Activated T-cell treated with anti-CD3 and anti-CD28 coated beads, Interleukin-2, amount 50 U/mL, for 72 hours (primary cell): ENCODE measurements around the gene WNT16. TPM values are rescaled to one million over a fixed set of nuclear protein-coding genes. Genes with fewer than 3 reads are reported as not detected.
"Not testable (repeated sequence)": the region's sequence is repeated elsewhere in the genome, so short reads cannot be mapped to it uniquely, and the experiment has no call there.

Experiments
- ATAC-seq, 2 donors: fragments of 150-1000 bp; cut with Tn5 transposase; replicated peaks in 1 of 2; 2 replicates each; pipeline ENCODE4 v1.10.0; 2021; ENCODE audit warnings: moderate library complexity in 2 of 2, mild to moderate bottlenecking in 1 of 2
- DNase-seq, 2 donors: peaks; one replicate each; pipeline ENCODE4 v3.0.0; 2021 to 2022; ENCODE audit warnings: mixed read lengths in 1 of 2
- H3K27ac Mint-ChIP-seq: one replicate; pipeline ENCODE4 v1.8.0; 2022; ENCODE audit warnings: mild to moderate bottlenecking, moderate library complexity, mixed read lengths
- H3K27me3 Mint-ChIP-seq: one replicate; pipeline ENCODE4 v1.8.0; 2022; ENCODE audit warnings: low read depth, mixed read lengths
- H3K36me3 Mint-ChIP-seq, 2 donors: one replicate each; pipeline ENCODE4 v1.8.0; 2022; ENCODE audit warnings: mixed read lengths in 2 of 2, mild to moderate bottlenecking in 1 of 2; ENCODE audit not compliant: insufficient read depth in 2 of 2
- H3K4me1 Mint-ChIP-seq: one replicate; pipeline ENCODE4 v1.8.0; 2022; ENCODE audit warnings: low read depth, mixed read lengths
- H3K4me3 Mint-ChIP-seq, 2 donors: one replicate each; pipeline ENCODE4 v1.8.0; 2022; ENCODE audit warnings: mild to moderate bottlenecking in 2 of 2, mixed read lengths in 2 of 2, moderate library complexity in 2 of 2
- H3K9me3 Mint-ChIP-seq, 2 donors: one replicate each; pipeline ENCODE4 v1.8.0; 2022; ENCODE audit warnings: mixed read lengths in 2 of 2
- total RNA-seq, 2 donors: library from RNA; stranded (reverse); gene quantifications; one replicate each; pipeline ENCODE4 v1.2.3, GENCODE V29; 2022

Gene WNT16
- total RNA-seq, 2 donors from 2014 or later: not detected

- H3K36me3 Mint-ChIP-seq, H3K9me3 Mint-ChIP-seq, H3K4me1 Mint-ChIP-seq, DNase-seq, ATAC-seq, H3K4me3 Mint-ChIP-seq, H3K27ac Mint-ChIP-seq: not testable (repeated sequence)
- peaks cover 25% of the 10 kb centered on the region for H3K27me3 Mint-ChIP-seq
Measured at GRCh38 chr7:121315170-121315569, 13.6 kb upstream of the WNT16 start.

- no peak for DNase-seq
- Mint-ChIP-seq H3K27ac (no peak overlapping the region), H3K27me3 (peaks cover 54% of the 10 kb centered on the region), H3K4me1 (no peaks in the 10 kb centered on the region), H3K9me3 (no peaks in the 10 kb centered on the region), H3K4me3 (no peak overlapping the region), H3K36me3 (no peaks in the 10 kb centered on the region)
- no peak for ATAC-seq
Measured at GRCh38 chr7:121322460-121322859, 6.3 kb upstream of the WNT16 start.

GRCh38 chr7:121323515-121324302 is 5.1 kb upstream of the WNT16 start:
- no peak overlapping the region for H3K27ac Mint-ChIP-seq
- no peak overlapping the region for H3K4me3 Mint-ChIP-seq
- ATAC-seq: no peak
- H3K27me3 Mint-ChIP-seq: peaks cover 67% of the 10 kb centered on the region
- H3K9me3 Mint-ChIP-seq: no peaks in the 10 kb centered on the region
- peaks cover 0 to 2% of the 10 kb centered on the region in 2 donors for H3K36me3 Mint-ChIP-seq
- peaks cover 5% of the 10 kb centered on the region for H3K4me1 Mint-ChIP-seq
- no peak for DNase-seq

DNA sequence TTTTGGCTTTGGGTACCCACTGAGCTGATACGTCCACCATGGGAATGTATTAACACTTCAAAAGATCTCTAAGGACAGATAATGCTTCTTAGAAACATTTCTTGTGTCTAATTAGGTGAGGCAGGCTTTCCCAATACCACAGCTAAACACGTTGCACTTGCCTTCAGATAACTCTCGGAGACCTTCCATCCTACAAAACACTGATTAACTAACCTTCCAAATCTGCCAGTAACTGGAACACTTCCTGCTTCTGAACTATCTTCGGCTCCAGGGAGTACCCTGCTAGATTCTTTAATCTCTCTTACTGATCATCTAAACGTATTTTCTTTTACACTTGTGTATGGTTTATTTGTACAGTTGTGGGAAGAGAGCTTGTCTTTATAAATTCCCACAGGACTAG is 1.1 kb upstream of the WNT16 start:
- H3K4me3 Mint-ChIP-seq: no peak overlapping the region
- ATAC-seq (no peak), DNase-seq (no peak)
- H3K36me3 Mint-ChIP-seq: peaks cover 0 to 2% of the 10 kb centered on the region in 2 donors
- H3K4me1 Mint-ChIP-seq: peaks cover 23% of the 10 kb centered on the region
- no peak overlapping the region for H3K27ac Mint-ChIP-seq
- H3K27me3 Mint-ChIP-seq: peaks cover 80% of the 10 kb centered on the region
- H3K9me3 Mint-ChIP-seq: no peaks in the 10 kb centered on the region

- DNase-seq (peak; percentile 21 to 44), ATAC-seq (peak; percentile 65 to 70)
- H3K4me3 Mint-ChIP-seq: peak overlapping the region; percentile 76
- H3K4me1 Mint-ChIP-seq: peaks cover 23% of the 10 kb centered on the region
- peaks cover 0 to 2% of the 10 kb centered on the region in 2 donors for H3K36me3 Mint-ChIP-seq
- peaks cover 69% of the 10 kb centered on the region for H3K27me3 Mint-ChIP-seq
- no peak overlapping the region for H3K27ac Mint-ChIP-seq
- H3K9me3 Mint-ChIP-seq: no peaks in the 10 kb centered on the region
Measured at GRCh38 chr7:121329191-121330052, 622 bp downstream of the WNT16 start.

- peak; percentile 14 to 33 for ATAC-seq
- H3K27me3 Mint-ChIP-seq: peaks cover 65% of the 10 kb centered on the region
- H3K4me1 Mint-ChIP-seq: peaks cover 23% of the 10 kb centered on the region
- no peaks in the 10 kb centered on the region for H3K9me3 Mint-ChIP-seq
- no peak overlapping the region for H3K27ac Mint-ChIP-seq
- no peak for DNase-seq
- peak overlapping the region; percentile 76 for H3K4me3 Mint-ChIP-seq
- peaks cover 0 to 2% of the 10 kb centered on the region in 2 donors for H3K36me3 Mint-ChIP-seq
Measured at GRCh38 chr7:121330053-121330833, 1.4 kb downstream of the WNT16 start.

DNA sequence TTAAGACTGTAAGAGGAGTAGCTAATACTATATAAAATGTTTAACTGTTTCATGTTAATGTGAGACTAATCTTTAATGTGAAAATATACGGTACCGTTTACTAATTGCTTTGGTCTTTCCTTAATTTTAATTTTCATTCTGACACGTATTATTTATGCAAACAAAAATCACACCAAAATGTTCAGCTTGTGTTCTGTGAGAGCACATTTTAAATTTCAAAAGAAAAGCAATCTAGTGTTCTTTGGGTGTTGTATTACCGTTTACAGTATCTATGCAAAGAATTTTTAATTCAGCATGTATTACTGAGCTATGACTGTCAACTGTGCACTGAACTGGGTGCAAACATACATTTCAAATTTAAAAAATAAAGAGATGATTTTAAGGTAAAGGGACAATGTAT is 2.2 kb downstream of the WNT16 start:
- DNase-seq (no peak), ATAC-seq (no peak)
- no peaks in the 10 kb centered on the region for H3K9me3 Mint-ChIP-seq
- no peak overlapping the region for H3K27ac Mint-ChIP-seq
- H3K4me3 Mint-ChIP-seq: no peak overlapping the region
- peaks cover 0 to 2% of the 10 kb centered on the region in 2 donors for H3K36me3 Mint-ChIP-seq
- H3K27me3 Mint-ChIP-seq: peaks cover 61% of the 10 kb centered on the region
- peaks cover 23% of the 10 kb centered on the region for H3K4me1 Mint-ChIP-seq

DNA sequence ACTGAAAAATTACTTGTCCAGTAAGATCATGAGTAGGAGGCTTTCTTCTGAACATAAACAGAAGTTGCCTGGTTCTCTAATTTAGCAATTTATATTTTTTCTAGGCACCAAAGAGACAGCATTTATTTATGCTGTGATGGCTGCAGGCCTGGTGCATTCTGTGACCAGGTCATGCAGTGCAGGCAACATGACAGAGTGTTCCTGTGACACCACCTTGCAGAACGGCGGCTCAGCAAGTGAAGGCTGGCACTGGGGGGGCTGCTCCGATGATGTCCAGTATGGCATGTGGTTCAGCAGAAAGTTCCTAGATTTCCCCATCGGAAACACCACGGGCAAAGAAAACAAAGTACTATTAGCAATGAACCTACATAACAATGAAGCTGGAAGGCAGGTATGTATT is 2.8 kb downstream of the WNT16 start:
- ATAC-seq (no peak), DNase-seq (no peak)
- Mint-ChIP-seq H3K27ac (no peak overlapping the region), H3K9me3 (no peaks in the 10 kb centered on the region), H3K27me3 (peaks cover 55% of the 10 kb centered on the region), H3K4me3 (no peak overlapping the region), H3K36me3 (peaks cover 0 to 2% of the 10 kb centered on the region in 2 donors), H3K4me1 (peaks cover 23% of the 10 kb centered on the region)

GRCh38 chr7:121334376-121334775 is 5.6 kb downstream of the WNT16 start:
- no peak for ATAC-seq
- Mint-ChIP-seq H3K27me3 (peaks cover 30% of the 10 kb centered on the region), H3K4me3 (no peak overlapping the region), H3K4me1 (peaks cover 12% of the 10 kb centered on the region), H3K9me3 (no peaks in the 10 kb centered on the region), H3K27ac (no peak overlapping the region), H3K36me3 (no peaks in the 10 kb centered on the region)
- no peak for DNase-seq

GRCh38 chr7:121334875-121335648 is 6.3 kb downstream of the WNT16 start:
- DNase-seq (no peak), ATAC-seq (no peak)
- Mint-ChIP-seq H3K9me3 (no peaks in the 10 kb centered on the region), H3K27me3 (peaks cover 23% of the 10 kb centered on the region), H3K4me3 (no peak overlapping the region), H3K36me3 (peaks cover 0 to 2% of the 10 kb centered on the region in 2 donors), H3K4me1 (peaks cover 5% of the 10 kb centered on the region), H3K27ac (no peak overlapping the region)

DNA sequence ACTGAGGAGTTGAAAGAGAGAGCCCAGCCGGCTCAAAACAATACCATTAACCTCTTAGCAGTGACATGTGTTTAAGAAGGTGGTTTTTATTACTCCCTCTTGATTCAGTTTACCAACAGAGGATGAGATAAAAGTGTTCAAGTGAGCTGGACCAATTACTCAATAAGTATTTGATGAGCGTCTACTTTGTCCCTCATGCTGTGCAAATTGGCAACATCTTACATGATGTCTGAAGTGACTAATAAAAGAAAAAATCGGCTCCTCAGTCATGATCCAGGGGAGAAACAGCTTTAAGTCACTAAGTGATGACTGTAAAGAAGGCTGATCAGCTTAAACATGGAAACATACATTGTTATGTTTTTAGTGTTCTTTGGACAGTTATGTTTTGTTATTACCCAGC is 7.8 kb downstream of the WNT16 start:
- Mint-ChIP-seq H3K27ac (no peak overlapping the region), H3K9me3 (no peaks in the 10 kb centered on the region), H3K36me3 (peaks cover 0 to 2% of the 10 kb centered on the region in 2 donors), H3K27me3 (peaks cover 11% of the 10 kb centered on the region), H3K4me3 (no peak overlapping the region), H3K4me1 (no peaks in the 10 kb centered on the region)
- DNase-seq (no peak), ATAC-seq (peak in 1 of 2 donors; percentile 25)

GRCh38 chr7:121337398-121337797 is 8.6 kb downstream of the WNT16 start:
- ATAC-seq: peak in 1 of 2 donors; percentile 19
- no peak for DNase-seq
- no peaks in the 10 kb centered on the region for H3K4me1 Mint-ChIP-seq
- H3K36me3 Mint-ChIP-seq: peaks cover 0 to 3% of the 10 kb centered on the region in 2 donors
- peaks cover 6% of the 10 kb centered on the region for H3K27me3 Mint-ChIP-seq
- H3K27ac Mint-ChIP-seq: no peak overlapping the region
- H3K9me3 Mint-ChIP-seq: no peaks in the 10 kb centered on the region
- H3K4me3 Mint-ChIP-seq: no peak overlapping the region
